HAP-1 (cell line): Measurements from ENCODE around the gene GDPD2.
A peak's percentile ranks its signal among the peaks of the same experiment; 100 is the strongest.

ENCODE experiments used
- DNase-seq, 2 experiments: peaks; one replicate each; pipeline ENCODE4 v3.0.0-alpha.2; 2016 to 2020; ENCODE audit warnings: low spot score in 2 of 2
- H3K27me3 ChIP-seq: fragments of 250-450 bp; sonication (Bioruptor Pico); 2 replicates; pipeline ENCODE4 v1.5.1; 2020; ENCODE audit warnings: low read depth, mild to moderate bottlenecking, moderate library complexity
- H3K36me3 ChIP-seq: fragments of 250-450 bp; sonication (Bioruptor Pico); replicated peaks from 2 replicates; pipeline ENCODE4 v1.5.1; 2020; ENCODE audit warnings: mild to moderate bottlenecking
- H3K4me1 ChIP-seq: fragments of 250-450 bp; sonication (Bioruptor Pico); 2 replicates; pipeline ENCODE4 v1.5.1; 2020; ENCODE audit warnings: mild to moderate bottlenecking
- H3K4me3 ChIP-seq: fragments of 250-450 bp; sonication (Bioruptor Pico); 2 replicates; pipeline ENCODE4 v1.5.1; 2020; ENCODE audit warnings: mild to moderate bottlenecking, moderate library complexity
- H3K9me3 ChIP-seq: fragments of 250-450 bp; sonication (Bioruptor Pico); 2 replicates; pipeline ENCODE4 v1.5.1; 2020; ENCODE audit warnings: mild to moderate bottlenecking, moderate library complexity
- in situ Hi-C: fragments of 300-500 bp; cut with MboI; formaldehyde crosslinking; loops from 3 replicates; pipeline ENCODE4 v1.14.3; 2020; ENCODE audit warnings: low sequenced_read_pairs, inconsistent platforms, mixed read lengths

The GDPD2 gene

DNA sequence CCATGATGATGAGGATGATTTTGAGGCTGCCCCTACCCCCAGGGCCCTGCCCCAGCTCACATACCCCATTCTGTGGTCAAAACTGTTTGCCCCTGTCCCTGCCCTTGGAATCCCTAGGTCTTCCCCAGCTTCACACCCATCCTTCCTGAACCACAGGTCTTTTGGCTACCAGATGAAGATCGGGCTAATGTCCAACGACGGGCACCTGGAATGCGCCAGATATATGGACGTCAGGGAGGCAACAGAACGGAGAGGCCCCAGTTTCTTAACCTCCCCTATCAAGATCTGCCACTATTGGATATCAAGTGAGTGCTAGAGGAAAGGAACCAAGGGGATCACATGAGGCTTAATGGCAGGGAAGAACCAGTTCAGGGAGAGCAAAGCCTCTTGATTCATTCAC, 6.6 kb downstream of the GDPD2 start:
- Histone ChIP-seq H3K27me3 (no peaks in the 10 kb centered on the region), H3K9me3 (no peaks in the 10 kb centered on the region), H3K4me1 (peaks cover 5% of the 10 kb centered on the region), H3K36me3 (no peaks in the 10 kb centered on the region), H3K4me3 (no peak overlapping the region)
- no peak for DNase-seq
- in situ Hi-C loops = no loop called here

DNA sequence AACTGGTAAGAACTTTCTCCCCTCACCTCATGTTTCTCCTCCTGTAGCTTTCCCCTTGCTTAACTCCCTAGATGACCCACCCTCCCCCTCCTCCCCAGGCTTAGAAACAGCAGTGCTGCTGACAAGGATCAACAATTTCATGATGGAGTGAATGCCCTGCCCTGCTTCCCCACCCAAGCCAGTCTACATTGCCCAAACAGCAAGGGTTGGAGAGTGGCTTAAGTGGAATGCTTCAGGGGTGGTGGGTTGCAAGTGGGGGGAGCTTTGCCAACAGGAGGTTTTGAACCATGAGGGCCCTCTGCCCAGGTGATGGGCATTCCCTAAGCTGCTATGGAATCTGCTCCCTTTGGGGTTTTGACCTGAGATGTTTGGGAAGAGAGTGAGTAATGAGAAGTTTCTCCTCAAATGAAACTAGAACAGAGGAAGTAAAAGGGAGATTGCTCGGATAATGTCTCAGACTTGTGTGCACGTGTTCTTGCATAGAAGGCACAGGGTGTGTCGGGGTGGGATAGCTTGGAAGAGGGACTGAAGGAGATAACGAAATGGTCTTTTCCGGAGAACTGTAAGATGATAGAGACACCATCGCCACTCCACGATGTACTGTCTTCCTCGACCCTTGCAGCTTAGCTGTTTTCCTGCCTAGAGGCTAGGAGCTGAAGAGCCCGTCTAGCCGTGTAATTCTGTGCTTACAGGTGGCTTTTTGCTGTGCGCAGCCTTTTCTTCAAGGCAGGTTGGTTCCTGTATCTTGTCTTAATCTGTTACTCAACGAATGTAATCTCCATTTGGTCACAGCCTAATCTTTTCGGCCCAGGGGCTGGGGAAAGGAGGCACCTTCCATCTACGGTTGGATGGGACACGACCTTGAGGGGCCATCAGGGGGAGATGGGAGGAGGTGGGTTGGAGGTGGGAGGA, 10.1 kb downstream of the GDPD2 start:
- no peaks in the 10 kb centered on the region for H3K36me3 ChIP-seq
- no peak for DNase-seq
- peaks cover 8% of the 10 kb centered on the region for H3K4me1 ChIP-seq
- no peaks in the 10 kb centered on the region for H3K9me3 ChIP-seq
- in situ Hi-C loops = no loop called here
- peak overlapping the region; percentile 42 for H3K4me3 ChIP-seq
- H3K27me3 ChIP-seq = no peaks in the 10 kb centered on the region

DNA sequence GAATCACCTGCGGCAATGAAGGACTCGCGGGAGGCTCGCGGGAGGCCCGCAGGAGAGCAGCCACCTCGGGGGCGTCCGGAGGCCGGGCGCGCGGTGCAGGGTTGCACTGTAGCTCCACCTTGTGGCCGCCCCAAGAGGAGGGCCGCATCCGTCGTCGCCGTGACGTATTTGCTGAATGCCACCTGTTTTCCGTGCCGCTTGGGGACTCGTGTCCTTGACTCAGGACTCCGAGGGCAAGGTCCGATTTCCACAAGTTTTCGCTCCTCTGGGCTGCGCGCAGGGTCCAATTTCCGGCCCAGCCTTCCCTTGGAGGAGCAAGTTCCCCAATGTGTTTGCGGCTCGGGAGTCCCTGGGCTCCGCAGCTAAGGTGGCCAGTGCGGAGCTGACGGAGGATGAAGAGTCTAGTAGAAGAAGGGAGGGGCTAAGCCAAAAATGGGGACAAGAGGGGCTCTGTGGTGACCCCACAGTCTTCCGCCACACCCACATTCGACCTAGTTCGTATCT, 10.8 kb downstream of the GDPD2 start:
- H3K9me3 ChIP-seq = no peaks in the 10 kb centered on the region
- H3K36me3 ChIP-seq = no peaks in the 10 kb centered on the region
- peaks cover 8% of the 10 kb centered on the region for H3K4me1 ChIP-seq
- peaks cover 5% of the 10 kb centered on the region; the same call in 1 of the 2 replicates for H3K27me3 ChIP-seq
- peak overlapping the region; percentile 42 for H3K4me3 ChIP-seq
- peak; percentile 70 to 92 for DNase-seq
- in situ Hi-C loops = no loop called here

DNA sequence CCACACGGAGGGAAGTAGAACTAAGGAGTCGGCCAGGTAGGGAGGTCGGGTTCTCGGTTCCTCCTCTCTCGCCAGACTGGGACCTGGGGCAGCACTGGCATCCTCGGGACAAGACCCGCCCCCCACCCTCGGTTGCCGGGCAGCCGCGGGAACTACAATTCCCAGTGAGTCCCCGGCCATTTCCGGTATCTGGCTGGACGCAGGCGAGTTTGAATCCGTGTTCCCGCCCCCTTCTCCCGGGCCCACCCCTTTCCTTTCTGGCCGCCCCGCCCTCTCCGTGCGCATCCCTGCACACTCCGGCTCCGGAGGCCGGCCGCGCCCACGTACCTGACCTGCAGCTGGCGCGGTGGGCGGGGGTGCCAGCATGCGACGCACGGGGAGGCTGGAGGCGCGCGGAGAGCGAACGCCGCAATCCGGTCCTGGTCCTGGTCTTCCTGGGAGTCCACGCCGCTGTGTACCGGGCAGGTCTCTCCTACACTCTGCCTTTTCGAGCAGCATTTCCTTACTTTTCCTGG, 11.3 kb downstream of the GDPD2 start:
- in situ Hi-C loops = no loop called here

DNA sequence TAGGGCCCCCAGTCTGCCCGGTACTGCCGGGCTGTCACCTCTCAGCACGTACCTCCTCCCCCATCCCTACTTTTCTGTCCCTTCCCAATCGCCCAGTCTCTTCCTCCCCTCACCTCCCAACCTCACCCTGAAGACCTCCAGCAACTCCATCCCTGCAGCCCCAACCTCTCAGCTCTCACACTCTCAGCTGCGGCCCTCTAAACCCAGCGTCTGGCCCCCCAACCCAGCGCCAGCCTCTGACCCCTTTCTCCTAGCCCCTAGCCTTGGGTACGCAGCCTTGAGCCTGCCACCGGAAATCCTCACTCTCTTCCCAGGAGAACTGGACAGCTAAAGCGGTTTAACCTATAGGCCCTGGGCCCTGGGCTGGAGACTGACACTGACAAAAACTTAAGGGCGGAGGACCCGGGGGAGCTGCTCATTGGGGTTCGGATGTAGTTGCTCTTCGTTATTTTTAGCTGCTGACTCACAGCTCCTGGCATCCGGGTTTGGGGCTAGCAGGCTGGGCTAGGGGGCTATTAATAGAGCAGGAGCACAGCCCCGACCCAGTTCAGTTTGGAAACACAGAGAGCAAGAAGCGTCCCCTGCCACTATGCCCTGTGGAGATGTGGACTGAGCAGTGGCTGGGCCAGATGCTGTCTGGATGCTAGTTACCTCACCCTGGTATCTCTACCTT, 11.9 kb downstream of the GDPD2 start:
- H3K9me3 ChIP-seq = no peaks in the 10 kb centered on the region
- in situ Hi-C loops = no loop called here
- peaks cover 5% of the 10 kb centered on the region for H3K27me3 ChIP-seq
- no peak for DNase-seq
- no peaks in the 10 kb centered on the region for H3K36me3 ChIP-seq
- H3K4me1 ChIP-seq = peaks cover 8% of the 10 kb centered on the region
- peak overlapping the region; percentile 42 for H3K4me3 ChIP-seq

More for the DNA sequence above, 11.3 kb downstream of the GDPD2 start:
- DNase-seq = peak; percentile 91 to 99
- no peaks in the 10 kb centered on the region for H3K9me3 ChIP-seq
- peaks cover 5% of the 10 kb centered on the region; the same call in 1 of the 2 replicates for H3K27me3 ChIP-seq
- H3K36me3 ChIP-seq = no peaks in the 10 kb centered on the region
- H3K4me3 ChIP-seq = peak overlapping the region; percentile 42
- H3K4me1 ChIP-seq = peaks cover 8% of the 10 kb centered on the region

DNA sequence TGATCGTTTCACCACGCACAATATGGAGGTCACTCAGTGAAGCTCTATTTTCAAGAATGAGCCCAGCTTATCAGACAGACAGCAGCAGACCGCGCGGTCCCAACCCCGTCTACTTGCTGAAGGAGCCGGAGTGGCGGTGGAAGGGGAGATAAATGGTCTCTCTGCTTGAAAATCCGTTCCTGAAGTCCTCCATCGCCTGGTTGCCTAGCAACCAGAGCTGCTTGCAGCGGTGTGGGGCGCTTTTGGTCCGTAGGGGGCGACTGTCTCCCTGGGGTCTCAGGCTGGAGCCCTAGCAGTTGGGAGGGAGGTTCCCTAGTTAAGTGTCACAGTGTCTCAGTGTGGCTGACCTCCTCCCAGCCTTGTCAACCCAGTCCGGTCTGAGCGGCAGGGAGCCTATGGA, 13.2 kb downstream of the GDPD2 start:
- no peaks in the 10 kb centered on the region for H3K36me3 ChIP-seq
- no peaks in the 10 kb centered on the region for H3K9me3 ChIP-seq
- no peak overlapping the region for H3K4me3 ChIP-seq
- H3K27me3 ChIP-seq = peaks cover 18% of the 10 kb centered on the region
- in situ Hi-C loops = no loop called here
- peaks cover 8% of the 10 kb centered on the region for H3K4me1 ChIP-seq
- peak; percentile 33 to 76 for DNase-seq

DNA sequence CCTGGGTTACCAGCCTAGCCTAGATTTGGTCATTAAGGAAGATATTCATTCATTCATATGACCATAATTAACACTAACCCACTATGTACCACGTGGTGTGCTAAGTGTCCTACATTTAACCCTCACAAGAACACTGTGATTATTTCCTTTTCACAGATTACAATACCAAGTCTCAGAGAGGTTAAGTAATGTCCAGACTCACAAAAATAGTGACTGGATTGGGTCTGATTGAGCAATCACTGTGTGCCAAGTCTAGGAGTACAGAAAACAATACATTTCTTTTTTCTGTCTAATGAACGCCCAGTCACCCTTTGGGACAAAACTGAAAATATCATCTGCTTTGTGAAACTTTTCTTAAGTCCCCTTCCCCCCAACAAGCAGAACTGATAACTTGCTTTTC, 13.9 kb downstream of the GDPD2 start:
- H3K36me3 ChIP-seq = no peaks in the 10 kb centered on the region
- H3K4me3 ChIP-seq = no peak overlapping the region
- no peaks in the 10 kb centered on the region for H3K9me3 ChIP-seq
- H3K4me1 ChIP-seq = peaks cover 8% of the 10 kb centered on the region
- peaks cover 22% of the 10 kb centered on the region for H3K27me3 ChIP-seq
- in situ Hi-C loops = no loop called here
- DNase-seq = no peak

DNA sequence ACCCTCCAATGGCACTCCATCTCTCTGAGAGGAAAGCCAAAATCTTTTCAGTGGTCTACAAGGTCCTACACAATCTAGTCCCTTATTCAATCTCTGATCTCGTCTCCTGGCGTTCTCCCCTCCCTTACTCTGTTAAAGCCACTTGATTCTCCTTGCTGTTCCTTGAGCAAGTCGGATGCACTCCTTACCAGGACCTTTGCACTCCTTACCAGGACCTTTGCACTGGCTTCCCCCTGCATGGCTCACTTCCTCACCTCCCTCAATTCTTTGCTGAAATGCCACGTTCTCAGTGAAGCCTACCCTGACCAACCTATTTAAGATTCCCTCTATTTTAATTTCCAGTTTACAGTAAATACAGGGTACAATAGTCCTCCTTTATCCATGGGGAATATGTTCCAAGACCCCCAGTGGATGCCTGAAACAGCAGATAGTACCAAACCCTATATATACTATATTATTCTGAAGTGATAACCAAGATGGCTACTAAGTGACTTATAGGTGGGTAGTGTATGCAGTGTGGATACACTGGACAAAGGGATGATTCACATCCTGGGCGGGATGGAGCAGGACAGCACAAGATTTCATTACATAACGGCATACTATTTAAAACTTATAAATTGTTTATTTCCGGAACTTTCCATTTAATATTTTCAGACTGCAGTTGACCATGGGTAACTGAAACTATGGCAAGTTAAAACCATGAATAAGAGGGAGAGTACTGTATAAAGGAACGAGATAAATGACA, 15.0 kb downstream of the GDPD2 start:
- H3K9me3 ChIP-seq = no peaks in the 10 kb centered on the region
- DNase-seq = no peak
- H3K36me3 ChIP-seq = no peaks in the 10 kb centered on the region
- peaks cover 33% of the 10 kb centered on the region for H3K27me3 ChIP-seq
- H3K4me3 ChIP-seq = no peak overlapping the region
- H3K4me1 ChIP-seq = peaks cover 8% of the 10 kb centered on the region
- in situ Hi-C loops = no loop called here

DNA sequence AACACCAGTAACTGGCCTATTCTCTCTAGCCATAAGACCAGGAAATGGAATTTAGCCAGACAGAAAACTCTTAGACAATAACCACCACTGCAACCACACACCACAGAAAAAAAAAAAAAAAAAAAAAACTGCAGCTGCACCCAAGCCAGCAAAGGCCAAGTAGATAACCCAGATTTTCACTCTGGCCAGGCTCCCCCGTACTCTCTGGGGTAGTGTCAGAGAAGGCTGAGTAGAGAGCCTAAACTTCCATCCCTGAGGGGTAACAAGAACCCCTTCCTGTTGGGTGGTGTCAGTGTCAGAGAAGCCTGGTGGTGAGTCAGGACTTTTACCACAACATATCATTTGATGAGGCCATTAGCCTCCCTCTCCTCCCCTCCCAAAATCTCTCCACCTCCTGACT, 15.9 kb downstream of the GDPD2 start:
- peaks cover 4% of the 10 kb centered on the region; the same call in 1 of the 2 replicates for H3K4me1 ChIP-seq
- H3K27me3 ChIP-seq = peaks cover 35% of the 10 kb centered on the region
- H3K4me3 ChIP-seq = no peak overlapping the region
- no peaks in the 10 kb centered on the region for H3K9me3 ChIP-seq
- no peak for DNase-seq
- in situ Hi-C loops = no loop called here
- no peaks in the 10 kb centered on the region for H3K36me3 ChIP-seq

DNA sequence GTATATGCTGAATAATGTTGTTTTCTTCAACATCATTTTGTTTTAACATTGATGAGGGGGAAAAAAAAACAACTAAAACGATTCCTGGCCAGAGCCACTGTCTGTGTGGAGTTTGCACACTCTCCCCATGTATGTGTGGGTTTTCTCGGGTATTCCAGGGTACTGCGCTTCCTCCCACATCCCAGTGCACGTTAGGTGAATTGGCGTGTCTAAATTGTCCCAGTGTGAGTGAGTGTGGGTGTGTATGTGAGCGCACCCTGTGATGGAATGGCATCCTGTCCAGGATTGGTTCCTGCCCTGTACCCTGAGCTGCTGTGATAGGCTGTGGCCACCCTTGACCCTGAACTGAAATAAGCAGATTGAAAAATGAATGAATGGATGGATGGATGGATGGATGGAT, 19.1 kb downstream of the GDPD2 start:
- Histone ChIP-seq H3K27me3 (peaks cover 57% of the 10 kb centered on the region), H3K9me3 (no peaks in the 10 kb centered on the region), H3K4me3 (no peak overlapping the region), H3K36me3 (no peaks in the 10 kb centered on the region), H3K4me1 (peaks cover 3% of the 10 kb centered on the region; the same call in 1 of the 2 replicates)
- DNase-seq = no peak
- in situ Hi-C loops = no loop called here

DNA sequence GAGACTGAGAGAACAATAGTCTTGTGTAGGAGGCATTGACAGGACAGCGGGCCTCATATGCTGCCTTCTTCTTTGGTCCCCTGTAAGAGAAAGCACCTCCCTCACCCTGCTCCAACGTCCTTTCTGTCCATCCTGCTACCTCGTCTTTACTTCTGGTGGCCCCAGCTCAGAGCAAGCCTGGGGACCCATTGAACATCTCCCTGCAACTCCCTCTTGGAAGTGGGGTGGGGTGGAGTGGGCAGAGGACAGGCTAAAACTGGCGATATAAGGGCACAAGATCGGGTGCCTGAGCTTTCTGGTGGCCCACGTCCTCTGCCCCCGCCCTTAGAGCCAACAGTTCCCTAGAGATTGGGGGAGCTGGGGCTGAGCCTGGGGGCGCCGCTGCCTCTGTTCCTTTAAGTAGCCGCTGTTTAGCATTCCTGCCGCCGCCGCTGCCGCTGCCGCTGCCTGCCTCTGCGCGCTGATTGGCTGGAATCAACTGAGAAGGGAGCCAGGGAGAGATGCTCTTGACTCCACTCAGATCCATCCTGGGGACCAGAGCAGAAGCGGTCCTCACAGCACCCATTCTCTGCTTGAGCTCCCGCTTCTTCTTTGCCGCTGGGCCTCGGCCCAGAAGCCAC, 21.3 kb downstream of the GDPD2 start, which contains the start of gene DLG3:
Gene DLG3, plus strand, starts transcription at position 510 of the 620 bp plus-strand sequence. CDS start 367 bp downstream, outside the sequence.
- in situ Hi-C loops = no loop called here
- Histone ChIP-seq H3K4me3 (peak within 1 kb of the TSS; percentile 17), H3K27me3 (peaks cover 53% of the 10 kb centered on the region), H3K36me3 (no peaks in the 10 kb centered on the region), H3K4me1 (peaks cover 3% of the 10 kb centered on the region; the same call in 1 of the 2 replicates), H3K9me3 (no peaks in the 10 kb centered on the region)
- DNase-seq = peak; percentile 64 to 82

DNA sequence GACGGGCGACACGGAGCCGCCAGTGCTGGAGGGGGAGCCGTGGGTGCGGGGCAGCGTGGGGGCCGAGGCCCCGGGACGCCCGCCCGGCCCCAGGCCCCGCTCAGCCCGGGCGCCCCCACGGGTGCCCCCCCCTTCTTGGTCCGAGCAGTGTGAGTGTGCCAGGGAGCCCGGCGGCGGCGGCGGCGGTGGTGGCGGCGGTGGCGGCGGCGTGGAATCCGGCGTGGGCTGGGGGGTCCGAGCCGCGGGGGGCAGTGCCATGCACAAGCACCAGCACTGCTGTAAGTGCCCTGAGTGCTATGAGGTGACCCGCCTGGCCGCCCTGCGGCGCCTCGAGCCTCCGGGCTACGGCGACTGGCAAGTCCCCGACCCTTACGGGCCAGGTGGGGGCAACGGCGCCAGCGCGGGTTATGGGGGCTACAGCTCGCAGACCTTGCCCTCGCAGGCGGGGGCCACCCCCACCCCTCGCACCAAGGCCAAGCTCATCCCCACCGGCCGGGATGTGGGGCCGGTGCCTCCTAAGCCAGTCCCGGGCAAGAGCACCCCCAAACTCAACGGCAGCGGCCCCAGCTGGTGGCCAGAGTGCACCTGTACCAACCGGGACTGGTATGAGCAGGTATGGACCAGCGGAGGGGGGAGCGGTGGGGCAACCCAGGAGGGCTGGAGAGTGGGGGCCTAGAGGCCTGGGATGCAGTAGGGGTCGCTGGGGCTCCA, 22.0 kb downstream of the GDPD2 start:
- H3K36me3 ChIP-seq = no peaks in the 10 kb centered on the region
- in situ Hi-C loops = no loop called here
- H3K27me3 ChIP-seq = peaks cover 51% of the 10 kb centered on the region
- no peak for DNase-seq
- H3K9me3 ChIP-seq = no peaks in the 10 kb centered on the region
- H3K4me1 ChIP-seq = peaks cover 3% of the 10 kb centered on the region; the same call in 1 of the 2 replicates
- peak overlapping the region; percentile 17 for H3K4me3 ChIP-seq
